ENCODE data around the gene PNPLA8.

Gene PNPLA8

GRCh38 chr7:108453320-108453719 lies 72.6 kb downstream of the PNPLA8 start:
- Histone ChIP-seq H3K36me3 (ENCODE audit: insufficient read depth, low read length) (no peaks in the 10 kb centered on the region), H3K4me1 (ENCODE audit: insufficient read depth, low read length) (peaks cover 5% of the 10 kb centered on the region; the same call in 1 of the 2 replicates)

GRCh38 chr7:108452707-108453106 lies 73.2 kb downstream of the PNPLA8 start:
- H3K9ac ChIP-seq (ENCODE audit: low read depth, low read length): no peak overlapping the region
- H3K4me1 ChIP-seq (ENCODE audit: insufficient read depth, low read length): peaks cover 5% of the 10 kb centered on the region; the same call in 1 of the 2 replicates
- H3K36me3 ChIP-seq (ENCODE audit: insufficient read depth, low read length): no peaks in the 10 kb centered on the region
- H3K9me3 ChIP-seq (ENCODE audit: control insufficient read depth, insufficient read depth, low read length): no peaks in the 10 kb centered on the region

More at GRCh38 chr7:108453320-108453719, 72.6 kb downstream of the PNPLA8 start:
- H3K9ac ChIP-seq (ENCODE audit: low read depth, low read length): no peak overlapping the region
- H3K9me3 ChIP-seq (ENCODE audit: control insufficient read depth, insufficient read depth, low read length): no peaks in the 10 kb centered on the region

GRCh38 chr7:108451296-108451848 lies 74.6 kb downstream of the PNPLA8 start:
- Histone ChIP-seq H3K4me1 (ENCODE audit: insufficient read depth, low read length) (peaks cover 5% of the 10 kb centered on the region; the same call in 1 of the 2 replicates), H3K9ac (ENCODE audit: low read depth, low read length) (no peak overlapping the region)

GRCh38 chr7:108450160-108450559 lies 75.8 kb downstream of the PNPLA8 start:
- Histone ChIP-seq H3K36me3 (ENCODE audit: insufficient read depth, low read length) (no peaks in the 10 kb centered on the region), H3K4me1 (ENCODE audit: insufficient read depth, low read length) (peaks cover 5% of the 10 kb centered on the region; the same call in 1 of the 2 replicates), H3K9ac (ENCODE audit: low read depth, low read length) (no peak overlapping the region), H3K9me3 (ENCODE audit: control insufficient read depth, insufficient read depth, low read length) (no peaks in the 10 kb centered on the region)

More at GRCh38 chr7:108451296-108451848, 74.6 kb downstream of the PNPLA8 start:
- H3K36me3 ChIP-seq (ENCODE audit: insufficient read depth, low read length): no peaks in the 10 kb centered on the region
- no peaks in the 10 kb centered on the region for H3K9me3 ChIP-seq (ENCODE audit: control insufficient read depth, insufficient read depth, low read length)

GRCh38 chr7:108449521-108449920 lies 76.4 kb downstream of the PNPLA8 start:
- no peaks in the 10 kb centered on the region for H3K9me3 ChIP-seq (ENCODE audit: control insufficient read depth, insufficient read depth, low read length)
- H3K36me3 ChIP-seq (ENCODE audit: insufficient read depth, low read length): no peaks in the 10 kb centered on the region
- peaks cover 5% of the 10 kb centered on the region; the same call in 1 of the 2 replicates for H3K4me1 ChIP-seq (ENCODE audit: insufficient read depth, low read length)
- H3K9ac ChIP-seq (ENCODE audit: low read depth, low read length): no peak overlapping the region

- no peaks in the 10 kb centered on the region for H3K9me3 ChIP-seq (ENCODE audit: control insufficient read depth, insufficient read depth, low read length)
- no peak overlapping the region for H3K9ac ChIP-seq (ENCODE audit: low read depth, low read length)
Measured at GRCh38 chr7:108448584-108449505, 77.1 kb downstream of the PNPLA8 start.

GRCh38 chr7:108442039-108442568 lies 83.8 kb downstream of the PNPLA8 start:
- no peaks in the 10 kb centered on the region for H3K4me1 ChIP-seq (ENCODE audit: insufficient read depth, low read length)

More at GRCh38 chr7:108448584-108449505, 77.1 kb downstream of the PNPLA8 start:
- Histone ChIP-seq H3K36me3 (ENCODE audit: insufficient read depth, low read length) (no peaks in the 10 kb centered on the region), H3K4me1 (ENCODE audit: insufficient read depth, low read length) (peaks cover 5% of the 10 kb centered on the region; the same call in 1 of the 2 replicates)

GRCh38 chr7:108441392-108441955 lies 84.5 kb downstream of the PNPLA8 start:
- no peaks in the 10 kb centered on the region for H3K4me1 ChIP-seq (ENCODE audit: insufficient read depth, low read length)
- no peak overlapping the region for H3K9ac ChIP-seq (ENCODE audit: low read depth, low read length)
- no peaks in the 10 kb centered on the region for H3K9me3 ChIP-seq (ENCODE audit: control insufficient read depth, insufficient read depth, low read length)
- no peaks in the 10 kb centered on the region for H3K36me3 ChIP-seq (ENCODE audit: insufficient read depth, low read length)

More at GRCh38 chr7:108442039-108442568, 83.8 kb downstream of the PNPLA8 start:
- Histone ChIP-seq H3K9me3 (ENCODE audit: control insufficient read depth, insufficient read depth, low read length) (no peaks in the 10 kb centered on the region), H3K36me3 (ENCODE audit: insufficient read depth, low read length) (no peaks in the 10 kb centered on the region), H3K9ac (ENCODE audit: low read depth, low read length) (no peak overlapping the region)

- H3K36me3 ChIP-seq (ENCODE audit: insufficient read depth, low read length): no peaks in the 10 kb centered on the region
- H3K9ac ChIP-seq (ENCODE audit: low read depth, low read length): no peak overlapping the region
- H3K4me1 ChIP-seq (ENCODE audit: insufficient read depth, low read length): no peaks in the 10 kb centered on the region
- H3K9me3 ChIP-seq (ENCODE audit: control insufficient read depth, insufficient read depth, low read length): no peaks in the 10 kb centered on the region
Measured at GRCh38 chr7:108440613-108441012, 85.3 kb downstream of the PNPLA8 start.

GRCh38 chr7:108436906-108437305 lies 89.0 kb downstream of the PNPLA8 start:
- Histone ChIP-seq H3K9me3 (ENCODE audit: control insufficient read depth, insufficient read depth, low read length) (no peaks in the 10 kb centered on the region), H3K36me3 (ENCODE audit: insufficient read depth, low read length) (no peaks in the 10 kb centered on the region), H3K4me1 (ENCODE audit: insufficient read depth, low read length) (no peaks in the 10 kb centered on the region), H3K9ac (ENCODE audit: low read depth, low read length) (no peak overlapping the region)

GRCh38 chr7:108434010-108434409 lies 91.9 kb downstream of the PNPLA8 start:
- no peaks in the 10 kb centered on the region for H3K9me3 ChIP-seq (ENCODE audit: control insufficient read depth, insufficient read depth, low read length)
- H3K4me1 ChIP-seq (ENCODE audit: insufficient read depth, low read length): no peaks in the 10 kb centered on the region
- H3K36me3 ChIP-seq (ENCODE audit: insufficient read depth, low read length): no peaks in the 10 kb centered on the region
- H3K9ac ChIP-seq (ENCODE audit: low read depth, low read length): no peak overlapping the region

GRCh38 chr7:108431099-108431498 lies 94.8 kb downstream of the PNPLA8 start:
- Histone ChIP-seq H3K9me3 (ENCODE audit: control insufficient read depth, insufficient read depth, low read length) (no peaks in the 10 kb centered on the region), H3K36me3 (ENCODE audit: insufficient read depth, low read length) (no peaks in the 10 kb centered on the region), H3K9ac (ENCODE audit: low read depth, low read length) (no peak overlapping the region), H3K4me1 (ENCODE audit: insufficient read depth, low read length) (no peaks in the 10 kb centered on the region)

GRCh38 chr7:108430664-108431063 lies 95.3 kb downstream of the PNPLA8 start:
- Histone ChIP-seq H3K4me1 (ENCODE audit: insufficient read depth, low read length) (no peaks in the 10 kb centered on the region), H3K9ac (ENCODE audit: low read depth, low read length) (no peak overlapping the region), H3K36me3 (ENCODE audit: insufficient read depth, low read length) (no peaks in the 10 kb centered on the region), H3K9me3 (ENCODE audit: control insufficient read depth, insufficient read depth, low read length) (no peaks in the 10 kb centered on the region)

- Histone ChIP-seq H3K36me3 (ENCODE audit: insufficient read depth, low read length) (no peaks in the 10 kb centered on the region), H3K9ac (ENCODE audit: low read depth, low read length) (no peak overlapping the region), H3K4me1 (ENCODE audit: insufficient read depth, low read length) (no peaks in the 10 kb centered on the region), H3K9me3 (ENCODE audit: control insufficient read depth, insufficient read depth, low read length) (no peaks in the 10 kb centered on the region)
Measured at GRCh38 chr7:108427766-108428165, 98.2 kb downstream of the PNPLA8 start.

Measured in ES-I3 (cell line).